ENCODE measurements around the gene MACROD2. TPM values are rescaled to one million over a fixed set of nuclear protein-coding genes. Genes with fewer than 3 reads are reported as not detected.
A peak's percentile ranks its signal among the peaks of the same experiment; 100 is the strongest.

MACROD2 gene
- total and polyA plus RNA-seq, 2 donors (not counting 1 experiment from before 2014, with no cell fraction given): 5.3 to 6.7 TPM

DNA sequence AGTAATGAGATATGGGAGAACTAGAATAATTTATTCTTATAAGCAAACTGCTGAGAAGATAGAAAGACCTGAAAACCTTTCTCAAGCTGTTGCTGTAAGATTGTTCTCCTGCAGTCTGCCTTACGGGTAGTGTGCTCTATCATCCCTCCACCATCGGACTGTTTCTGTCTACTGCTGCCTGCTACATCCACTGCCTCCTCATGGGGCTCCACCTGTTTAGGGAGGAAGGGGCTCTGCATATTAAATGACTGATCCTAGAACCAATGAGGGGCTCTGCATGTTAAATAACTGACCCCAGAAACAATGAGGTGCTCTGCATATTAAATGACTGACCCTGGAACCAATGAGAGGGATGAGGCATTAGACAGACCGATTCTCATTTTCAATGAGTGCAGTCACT is 1923.3 kb downstream of the MACROD2 start:
- TF ChIP-seq, protein P1, sequence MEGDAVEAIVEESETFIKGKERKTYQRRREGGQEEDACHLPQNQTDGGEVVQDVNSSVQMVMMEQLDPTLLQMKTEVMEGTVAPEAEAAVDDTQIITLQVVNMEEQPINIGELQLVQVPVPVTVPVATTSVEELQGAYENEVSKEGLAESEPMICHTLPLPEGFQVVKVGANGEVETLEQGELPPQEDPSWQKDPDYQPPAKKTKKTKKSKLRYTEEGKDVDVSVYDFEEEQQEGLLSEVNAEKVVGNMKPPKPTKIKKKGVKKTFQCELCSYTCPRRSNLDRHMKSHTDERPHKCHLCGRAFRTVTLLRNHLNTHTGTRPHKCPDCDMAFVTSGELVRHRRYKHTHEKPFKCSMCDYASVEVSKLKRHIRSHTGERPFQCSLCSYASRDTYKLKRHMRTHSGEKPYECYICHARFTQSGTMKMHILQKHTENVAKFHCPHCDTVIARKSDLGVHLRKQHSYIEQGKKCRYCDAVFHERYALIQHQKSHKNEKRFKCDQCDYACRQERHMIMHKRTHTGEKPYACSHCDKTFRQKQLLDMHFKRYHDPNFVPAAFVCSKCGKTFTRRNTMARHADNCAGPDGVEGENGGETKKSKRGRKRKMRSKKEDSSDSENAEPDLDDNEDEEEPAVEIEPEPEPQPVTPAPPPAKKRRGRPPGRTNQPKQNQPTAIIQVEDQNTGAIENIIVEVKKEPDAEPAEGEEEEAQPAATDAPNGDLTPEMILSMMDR (IDR thresholded peaks at IDR 0.05): no peak
- no peak for TF ChIP-seq EZH2 (IDR thresholded peaks at IDR 0.05; ENCODE audit: borderline replicate concordance, insufficient read depth, low read depth, low read length, poor library complexity, severe bottlenecking)
- peak overlapping the region in 1 of 2 donors; percentile 44 for H3K27ac ChIP-seq (ENCODE audit: low read length in 2 of 2)
- H3K4me3 ChIP-seq (ENCODE audit: control extremely low read depth in 1 of 5, extremely low read depth in 1 of 5, insufficient read depth in 1 of 5, low read depth in 2 of 5, low read length in 4 of 5): peak overlapping the region in 1 of 5 experiments; percentile 10
- peaks cover 51 to 53% of the 10 kb centered on the region in 2 donors for H3K4me1 ChIP-seq (ENCODE audit: control insufficient read depth in 2 of 2, insufficient read depth in 2 of 2, low read length in 2 of 2)
- H3K9ac ChIP-seq (ENCODE audit: low read length): peak overlapping the region; percentile 6
- ChIA-PET CTCF (interaction anchor here (0.9 kb wide), 1 partner anchor 9 kb away, joined by 3 read pairs; no protein-coding TSS in a partner anchor), POLR2A (no interaction called here)
- H3K9me3 ChIP-seq (ENCODE audit: control extremely low read depth in 1 of 3, control insufficient read depth in 2 of 3, insufficient read depth in 1 of 3, low read length in 2 of 3): no peaks in the 10 kb centered on the region
- H3K36me3 ChIP-seq (replicated peaks in 1 of 2; ENCODE audit: control extremely low read depth in 1 of 2, control insufficient read depth in 1 of 2, extremely low read depth in 1 of 2, insufficient read depth in 2 of 2, low read length in 1 of 2): peaks cover 0 to 3% of the 10 kb centered on the region in 2 experiments
- no peak overlapping the region for H3K27ac Mint-ChIP-seq
- no CpG with 5 or more reads among the region's 3 CpGs for whole genome bisulfite sequencing (ENCODE audit: insufficient coverage)
- no peaks in the 10 kb centered on the region for H4K20me1 ChIP-seq (ENCODE audit: control insufficient read depth, insufficient read depth, low read length, poor library complexity, severe bottlenecking)
- ATAC-seq (ENCODE audit: low read depth): no peak
- H3K4me2 ChIP-seq (replicated peaks; ENCODE audit: low read depth, low read length, poor library complexity, severe bottlenecking): peak overlapping the region; percentile 73
- peaks cover 66% of the 10 kb centered on the region for H3K4me1 Mint-ChIP-seq
- no peaks in the 10 kb centered on the region for H3K27me3 ChIP-seq (replicated peaks in 1 of 4; ENCODE audit: control extremely low read depth in 1 of 4, control insufficient read depth in 3 of 4, insufficient read depth in 4 of 4, low read length in 3 of 4)
- H2AFZ ChIP-seq (ENCODE audit: insufficient read depth, low read depth, low read length, poor library complexity, severe bottlenecking): peak overlapping the region; percentile 53
- H3K79me2 ChIP-seq (ENCODE audit: control insufficient read depth, insufficient read depth, low read length): peaks cover 41% of the 10 kb centered on the region
- DNase-seq: no peak
- no peak overlapping the region for H3K4me3 Mint-ChIP-seq
- no peaks in the 10 kb centered on the region for H3K9me3 Mint-ChIP-seq (ENCODE audit: insufficient read depth)
- intact Hi-C loops (cut with micrococcal nuclease): no loop called here
- H3K27me3 Mint-ChIP-seq: no peaks in the 10 kb centered on the region

DNA sequence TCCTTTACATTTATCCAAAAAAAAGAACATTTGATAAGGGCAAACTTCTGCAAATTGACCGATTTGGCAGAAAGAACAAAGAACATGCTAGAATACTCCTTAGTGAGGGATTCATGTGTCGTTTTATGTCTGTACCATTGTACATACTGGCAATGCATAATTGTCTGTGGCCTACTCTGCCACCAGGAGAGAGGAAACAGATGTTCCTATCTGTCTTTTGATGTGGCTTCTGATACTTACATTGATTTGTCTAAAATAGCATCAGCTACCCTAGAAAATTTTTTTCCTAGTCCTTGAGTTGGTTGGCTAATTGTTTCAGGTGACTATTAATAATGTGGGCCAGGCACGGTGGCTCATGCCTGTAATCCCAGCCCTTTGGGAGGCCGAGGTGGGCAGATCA is 1923.8 kb downstream of the MACROD2 start:
- H3K9ac ChIP-seq (ENCODE audit: low read length): peak overlapping the region; percentile 6
- peaks cover 0 to 3% of the 10 kb centered on the region in 2 experiments for H3K36me3 ChIP-seq (replicated peaks in 1 of 2; ENCODE audit: control extremely low read depth in 1 of 2, control insufficient read depth in 1 of 2, extremely low read depth in 1 of 2, insufficient read depth in 2 of 2, low read length in 1 of 2)
- ChIA-PET POLR2A (no interaction called here), CTCF (interaction anchor here (0.9 kb wide), 1 partner anchor 9 kb away, joined by 3 read pairs; no protein-coding TSS in a partner anchor)
- peak overlapping the region; percentile 0 to 44 for H3K27ac ChIP-seq (ENCODE audit: low read length in 2 of 2)
- peak overlapping the region; percentile 73 for H3K4me2 ChIP-seq (replicated peaks; ENCODE audit: low read depth, low read length, poor library complexity, severe bottlenecking)
- H3K27ac Mint-ChIP-seq: peak overlapping the region; percentile 51
- H3K27me3 ChIP-seq (replicated peaks in 1 of 4; ENCODE audit: control extremely low read depth in 1 of 4, control insufficient read depth in 3 of 4, insufficient read depth in 4 of 4, low read length in 3 of 4): no peaks in the 10 kb centered on the region
- peak; percentile 23 for ATAC-seq (ENCODE audit: low read depth)
- peak; percentile 25 for DNase-seq
- H3K27me3 Mint-ChIP-seq: no peaks in the 10 kb centered on the region
- TF ChIP-seq EZH2 (IDR thresholded peaks at IDR 0.05; ENCODE audit: borderline replicate concordance, insufficient read depth, low read depth, low read length, poor library complexity, severe bottlenecking): no peak
- TF ChIP-seq, protein P1 (IDR thresholded peaks at IDR 0.05): no peak
- intact Hi-C loops (cut with micrococcal nuclease): no loop called here
- peaks cover 38% of the 10 kb centered on the region for H3K79me2 ChIP-seq (ENCODE audit: control insufficient read depth, insufficient read depth, low read length)
- H3K9me3 Mint-ChIP-seq (ENCODE audit: insufficient read depth): no peaks in the 10 kb centered on the region
- H3K4me1 Mint-ChIP-seq: peaks cover 66% of the 10 kb centered on the region
- no peaks in the 10 kb centered on the region for H4K20me1 ChIP-seq (ENCODE audit: control insufficient read depth, insufficient read depth, low read length, poor library complexity, severe bottlenecking)
- whole genome bisulfite sequencing (ENCODE audit: insufficient coverage): 22% methylated on average over 4 of the region's 4 CpGs
- H3K9me3 ChIP-seq (ENCODE audit: control extremely low read depth in 1 of 3, control insufficient read depth in 2 of 3, insufficient read depth in 1 of 3, low read length in 2 of 3): no peaks in the 10 kb centered on the region
- peak overlapping the region in 1 of 5 experiments; percentile 10 for H3K4me3 ChIP-seq (ENCODE audit: control extremely low read depth in 1 of 5, extremely low read depth in 1 of 5, insufficient read depth in 1 of 5, low read depth in 2 of 5, low read length in 4 of 5)
- peaks cover 56 to 58% of the 10 kb centered on the region in 2 donors for H3K4me1 ChIP-seq (ENCODE audit: control insufficient read depth in 2 of 2, insufficient read depth in 2 of 2, low read length in 2 of 2)
- H2AFZ ChIP-seq (ENCODE audit: insufficient read depth, low read depth, low read length, poor library complexity, severe bottlenecking): peak overlapping the region; percentile 53
- H3K4me3 Mint-ChIP-seq: peak overlapping the region; percentile 16
